GM13977 (cell line): Measurements from ENCODE around the gene ACAP1.

ENCODE experiments used
- DNase-seq: peaks from one replicate; pipeline ENCODE4 v3.0.0; 2012; ENCODE audit warnings: low spot score
- CTCF ChIP-seq: IDR thresholded peaks from 2 replicates; pipeline ENCODE4 v1.5.1; 2012; ENCODE audit warnings: mild to moderate bottlenecking, control low read depth; ENCODE audit not compliant: insufficient read depth; ENCODE audit errors: extremely low read depth, missing control alignments
- in situ Hi-C: fragments of 300-500 bp; cut with MboI; formaldehyde crosslinking; loops from one replicate; pipeline ENCODE4 v1.12.0; 2022; ENCODE audit warnings: low sequenced_read_pairs, low pct_unique_long_range_greater_than_20kb, mixed read lengths, inconsistent platforms; ENCODE audit not compliant: unreplicated experiment

ACAP1 gene

GRCh38 chr17:7394452-7395191, 58.3 kb downstream of the ACAP1 start, which contains the start of gene PLSCR3:
TSS of gene PLSCR3 (minus strand) at chr17:7394525. CDS start at chr17:7394110, 415 bp downstream.
- in situ Hi-C loops, result no loop called here
- TF ChIP-seq CTCF, result peak; percentile 26
- peak; percentile 99 for DNase-seq

GRCh38 chr17:7396147-7396546, 59.8 kb downstream of the ACAP1 start:
- no peak for DNase-seq
- in situ Hi-C loops, result no loop called here
- TF ChIP-seq CTCF, result no peak

GRCh38 chr17:7398612-7399011, 62.3 kb downstream of the ACAP1 start:
- no peak for TF ChIP-seq CTCF
- no peak for DNase-seq
- in situ Hi-C loops, result no loop called here
